ENCODE measurements around the gene CDH18. TPM values are rescaled to one million over a fixed set of nuclear protein-coding genes. Genes with fewer than 3 reads are reported as not detected.
A peak's percentile ranks its signal among the peaks of the same experiment; 100 is the strongest.

The CDH18 gene, protein sequence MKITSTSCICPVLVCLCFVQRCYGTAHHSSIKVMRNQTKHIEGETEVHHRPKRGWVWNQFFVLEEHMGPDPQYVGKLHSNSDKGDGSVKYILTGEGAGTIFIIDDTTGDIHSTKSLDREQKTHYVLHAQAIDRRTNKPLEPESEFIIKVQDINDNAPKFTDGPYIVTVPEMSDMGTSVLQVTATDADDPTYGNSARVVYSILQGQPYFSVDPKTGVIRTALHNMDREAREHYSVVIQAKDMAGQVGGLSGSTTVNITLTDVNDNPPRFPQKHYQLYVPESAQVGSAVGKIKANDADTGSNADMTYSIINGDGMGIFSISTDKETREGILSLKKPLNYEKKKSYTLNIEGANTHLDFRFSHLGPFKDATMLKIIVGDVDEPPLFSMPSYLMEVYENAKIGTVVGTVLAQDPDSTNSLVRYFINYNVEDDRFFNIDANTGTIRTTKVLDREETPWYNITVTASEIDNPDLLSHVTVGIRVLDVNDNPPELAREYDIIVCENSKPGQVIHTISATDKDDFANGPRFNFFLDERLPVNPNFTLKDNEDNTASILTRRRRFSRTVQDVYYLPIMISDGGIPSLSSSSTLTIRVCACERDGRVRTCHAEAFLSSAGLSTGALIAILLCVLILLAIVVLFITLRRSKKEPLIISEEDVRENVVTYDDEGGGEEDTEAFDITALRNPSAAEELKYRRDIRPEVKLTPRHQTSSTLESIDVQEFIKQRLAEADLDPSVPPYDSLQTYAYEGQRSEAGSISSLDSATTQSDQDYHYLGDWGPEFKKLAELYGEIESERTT
- total RNA-seq (not detected), polyA plus RNA-seq (ENCODE audit: insufficient read depth, low read depth, low replicate concordance) (not detected)
- long read RNA-seq, donor 1, result 0 reads
- long read RNA-seq, donor 2, partial matches to known transcripts, result 0 of 1 reads
- long read RNA-seq, donor 2, other reads (novel, unspliced or antisense), result 0 of 1 reads
- long read RNA-seq, donor 3, result 0 reads
- long read RNA-seq, donor 4, result 0 reads
- long read RNA-seq, donor 5, result 0 reads
- long read RNA-seq, donor 6, result 0 reads
- long read RNA-seq, donor 7, result 0 reads
- long read RNA-seq, donor 8, result 0 reads
- long read RNA-seq, donor 9, result 0 reads
- long read RNA-seq, donor 10, result 0 reads

DNA sequence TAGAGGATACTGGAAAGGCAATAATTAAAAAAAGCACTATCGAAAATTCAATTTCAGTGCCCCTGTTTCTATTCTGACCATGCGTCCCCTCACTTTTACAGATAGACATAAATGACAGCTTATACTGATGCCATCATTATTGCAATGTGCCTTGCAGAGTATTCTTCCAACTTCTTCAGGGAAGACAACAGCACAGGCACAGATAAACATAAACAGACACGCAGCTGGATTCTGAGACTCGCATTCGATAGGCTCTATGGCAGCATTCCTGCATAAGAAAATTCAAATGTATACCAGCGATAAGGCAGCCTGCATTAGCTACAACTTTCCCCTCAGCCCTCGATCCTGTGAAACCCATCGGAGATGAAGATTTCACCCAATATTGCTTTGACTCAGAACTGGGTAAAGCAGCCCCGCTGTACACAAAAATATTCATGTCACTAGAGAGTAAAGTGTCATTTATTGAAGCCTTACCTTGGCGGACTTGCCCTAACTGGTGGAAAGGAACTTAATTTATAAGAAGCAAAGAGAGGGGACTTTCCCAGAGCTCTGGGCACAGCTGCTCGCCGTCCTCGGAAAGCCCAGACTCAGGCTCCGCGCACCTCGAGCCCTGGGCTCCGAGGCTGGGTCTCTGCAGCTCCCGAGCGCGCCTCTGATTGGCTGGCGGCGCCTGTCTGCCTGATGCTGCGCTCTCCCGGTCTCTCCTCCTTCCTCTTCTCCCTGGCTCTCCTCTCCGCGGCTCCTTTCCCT lies at the start of gene CDH18:
TSS of gene CDH18 (minus strand) at position 589 of the 750 bp plus-strand sequence. CDS start 149,214 bp downstream, outside the sequence.
- intact Hi-C loops (cut with DNase I), result no loop called here

DNA sequence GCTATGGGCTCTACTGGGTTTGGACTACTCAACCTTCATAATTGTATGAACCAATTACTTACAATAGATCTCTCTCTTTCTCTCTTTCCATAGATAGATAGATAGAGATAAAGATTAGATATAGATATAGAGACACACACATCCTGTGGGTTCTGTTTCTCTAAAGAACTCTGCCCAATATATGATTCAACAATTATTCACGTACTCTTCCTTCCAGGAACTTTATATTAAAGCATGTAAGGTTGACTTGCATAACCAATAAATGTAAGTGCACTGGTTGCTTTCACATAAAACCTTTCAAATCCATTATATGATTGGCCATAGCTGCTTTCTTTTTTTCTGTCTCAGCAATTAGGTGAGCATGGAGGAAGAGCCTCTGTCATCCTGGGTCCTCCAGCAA lies 46.7 kb upstream of the CDH18 start:
- Histone ChIP-seq H3K4me1 (ENCODE audit: control insufficient read depth in 2 of 3, insufficient read depth in 2 of 3, low read depth in 1 of 3, low read length in 3 of 3) (no peaks in the 10 kb centered on the region), H3K27me3 (ENCODE audit: control insufficient read depth, insufficient read depth, low read length) (no peaks in the 10 kb centered on the region), H3K27ac (ENCODE audit: low read depth in 2 of 2, low read length in 2 of 2) (no peak overlapping the region), H3K36me3 (ENCODE audit: control insufficient read depth in 2 of 3, insufficient read depth in 3 of 3, low read length in 3 of 3) (no peaks in the 10 kb centered on the region), H3K9ac (ENCODE audit: low read length in 3 of 3) (no peak overlapping the region), H3K4me3 (ENCODE audit: low read length in 3 of 3) (no peak overlapping the region), H3K9me3 (ENCODE audit: control insufficient read depth in 2 of 3, insufficient read depth in 1 of 3, low read length in 3 of 3) (no peaks in the 10 kb centered on the region)
- no peak for DNase-seq
- TF ChIP-seq, protein P1, sequence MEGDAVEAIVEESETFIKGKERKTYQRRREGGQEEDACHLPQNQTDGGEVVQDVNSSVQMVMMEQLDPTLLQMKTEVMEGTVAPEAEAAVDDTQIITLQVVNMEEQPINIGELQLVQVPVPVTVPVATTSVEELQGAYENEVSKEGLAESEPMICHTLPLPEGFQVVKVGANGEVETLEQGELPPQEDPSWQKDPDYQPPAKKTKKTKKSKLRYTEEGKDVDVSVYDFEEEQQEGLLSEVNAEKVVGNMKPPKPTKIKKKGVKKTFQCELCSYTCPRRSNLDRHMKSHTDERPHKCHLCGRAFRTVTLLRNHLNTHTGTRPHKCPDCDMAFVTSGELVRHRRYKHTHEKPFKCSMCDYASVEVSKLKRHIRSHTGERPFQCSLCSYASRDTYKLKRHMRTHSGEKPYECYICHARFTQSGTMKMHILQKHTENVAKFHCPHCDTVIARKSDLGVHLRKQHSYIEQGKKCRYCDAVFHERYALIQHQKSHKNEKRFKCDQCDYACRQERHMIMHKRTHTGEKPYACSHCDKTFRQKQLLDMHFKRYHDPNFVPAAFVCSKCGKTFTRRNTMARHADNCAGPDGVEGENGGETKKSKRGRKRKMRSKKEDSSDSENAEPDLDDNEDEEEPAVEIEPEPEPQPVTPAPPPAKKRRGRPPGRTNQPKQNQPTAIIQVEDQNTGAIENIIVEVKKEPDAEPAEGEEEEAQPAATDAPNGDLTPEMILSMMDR (IDR thresholded peaks at IDR 0.05; ENCODE audit: borderline replicate concordance, extremely low read depth, insufficient read depth), result no peak
- intact Hi-C loops (cut with DNase I), result no loop called here
- FAIRE-seq, result no peak

More for the DNA sequence above, at the start of gene CDH18:
- no peaks in the 10 kb centered on the region for H3K27me3 ChIP-seq (ENCODE audit: control insufficient read depth, insufficient read depth, low read length)
- DNase-seq, result peak; percentile 55 to 68 (median 59)
- no peak for FAIRE-seq
- H3K9ac ChIP-seq (ENCODE audit: low read length in 3 of 3), result no peak within 1 kb of the TSS
- H3K4me3 ChIP-seq (ENCODE audit: low read length in 3 of 3), result peak within 1 kb of the TSS in 2 of 3 donors; percentile 7 to 38
- H3K36me3 ChIP-seq (ENCODE audit: control insufficient read depth in 2 of 3, insufficient read depth in 3 of 3, low read length in 3 of 3), result no peaks in the 10 kb centered on the region
- no peak within 1 kb of the TSS for H3K27ac ChIP-seq (ENCODE audit: low read depth in 2 of 2, low read length in 2 of 2)
- TF ChIP-seq, protein P1 (IDR thresholded peaks at IDR 0.05; ENCODE audit: borderline replicate concordance, extremely low read depth, insufficient read depth), result no peak
- H3K4me1 ChIP-seq (ENCODE audit: control insufficient read depth in 2 of 3, insufficient read depth in 2 of 3, low read depth in 1 of 3, low read length in 3 of 3), result no peaks in the 10 kb centered on the region
- no peaks in the 10 kb centered on the region for H3K9me3 ChIP-seq (ENCODE audit: control insufficient read depth in 2 of 3, insufficient read depth in 1 of 3, low read length in 3 of 3)

DNA sequence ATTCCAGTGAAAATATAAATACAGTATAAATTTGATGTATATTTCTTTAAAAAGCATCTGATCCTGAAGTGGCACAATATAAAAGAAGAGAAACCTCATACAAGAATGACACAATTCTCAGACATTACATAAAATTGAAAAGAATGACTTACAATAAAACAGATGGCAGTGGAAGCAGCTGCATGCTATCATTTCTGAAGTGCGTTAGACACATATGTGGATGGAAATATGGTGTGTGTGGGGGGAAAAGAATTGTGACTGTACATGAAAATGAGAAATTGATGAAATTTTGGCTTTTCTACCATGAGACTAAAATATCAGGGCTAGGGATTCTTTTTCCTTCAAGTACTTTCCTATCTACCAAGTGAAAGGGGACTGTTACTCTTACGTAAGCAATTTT lies 45.9 kb upstream of the CDH18 start:
- H3K4me1 ChIP-seq (ENCODE audit: control insufficient read depth in 2 of 3, insufficient read depth in 2 of 3, low read depth in 1 of 3, low read length in 3 of 3), result no peaks in the 10 kb centered on the region
- no peak overlapping the region for H3K4me3 ChIP-seq (ENCODE audit: low read length in 3 of 3)
- H3K27me3 ChIP-seq (ENCODE audit: control insufficient read depth, insufficient read depth, low read length), result no peaks in the 10 kb centered on the region
- intact Hi-C loops (cut with DNase I), result no loop called here
- H3K27ac ChIP-seq (ENCODE audit: low read depth in 2 of 2, low read length in 2 of 2), result no peak overlapping the region
- H3K9me3 ChIP-seq (ENCODE audit: control insufficient read depth in 2 of 3, insufficient read depth in 1 of 3, low read length in 3 of 3), result no peaks in the 10 kb centered on the region
- no peak for FAIRE-seq
- H3K9ac ChIP-seq (ENCODE audit: low read length in 3 of 3), result no peak overlapping the region
- no peak for DNase-seq
- no peaks in the 10 kb centered on the region for H3K36me3 ChIP-seq (ENCODE audit: control insufficient read depth in 2 of 3, insufficient read depth in 3 of 3, low read length in 3 of 3)
- TF ChIP-seq, protein P1 (IDR thresholded peaks at IDR 0.05; ENCODE audit: borderline replicate concordance, extremely low read depth, insufficient read depth), result no peak

Data from kidney (tissue), 22 donors.